Measurements from ENCODE around the gene PDPK1. TPM values are rescaled to one million over a fixed set of nuclear protein-coding genes. Genes with fewer than 3 reads are reported as not detected.

The PDPK1 gene
- total RNA-seq, 4 donors from 2014 or later, result 39.6 to 96.9 (median 69.5) TPM

Small RNA genes within 50 kb of the gene (small RNA-seq; reads per million reads assigned to genes)
- gene AC093525.1, result 0 reads per million in 4 donors
- gene MIR3178, result 0 reads per million in 4 donors

Other genes starting within 250 kb of the PDPK1 start
- 1 to 10 TPM; 3.4 to 8.6 (median 3.7) TPM for gene ABCA3, start 197.3 kb upstream of the PDPK1 start, total RNA-seq
- gene CCNF, start 108.6 kb upstream of the PDPK1 start, total RNA-seq, result 10 to 100 TPM in 1 of 4 donors, 1 to 10 TPM in 2, under 1 TPM in 1; 0.75 to 24.9 (median 2.3) TPM
- gene TEDC2, start 77.9 kb upstream of the PDPK1 start, total RNA-seq, result 1 to 10 TPM in 2 of 4 donors, not detected in 2; 1.4 to 2.3 TPM
- not detected for gene NTN3, start 66.7 kb upstream of the PDPK1 start, total RNA-seq
- gene TBC1D24, start 62.9 kb upstream of the PDPK1 start, total RNA-seq, result 10 to 100 TPM in 2 of 4 donors, 1 to 10 TPM in 2; 8.3 to 19.3 (median 11.6) TPM
- 100 to 1,000 TPM; 101 to 237 (median 135) TPM for gene ATP6V0C, start 24.1 kb upstream of the PDPK1 start, total RNA-seq
- gene AMDHD2, start 17.6 kb upstream of the PDPK1 start, total RNA-seq, result 100 to 1,000 TPM in 1 of 4 donors, 10 to 100 TPM in 3; 30.2 to 115 (median 52.4) TPM
- gene CEMP1, start 6.6 kb upstream of the PDPK1 start, total RNA-seq, result 1 to 10 TPM in 2 of 4 donors, not detected in 2; 1.9 to 3.1 TPM
- gene KCTD5, start 144.5 kb downstream of the PDPK1 start, total RNA-seq, result 100 to 1,000 TPM in 1 of 4 donors, 10 to 100 TPM in 3; 44.2 to 107 (median 60.3) TPM
- gene PRSS27, start 182.2 kb downstream of the PDPK1 start, total RNA-seq, result 1 to 10 TPM in 1 of 4 donors, not detected in 3; 1.3 TPM
- 1,000 to 10,000 TPM in 2 of 4 donors, 100 to 1,000 TPM in 2; 545 to 3,500 (median 1,361) TPM for gene SRRM2, start 214.6 kb downstream of the PDPK1 start, total RNA-seq
- 100 to 1,000 TPM; 133 to 433 (median 288) TPM for gene ELOB, start 239.3 kb downstream of the PDPK1 start, total RNA-seq
- gene PRSS33, start 249.5 kb downstream of the PDPK1 start, total RNA-seq, result not detected